ENCODE results near the gene TENM4.
"Not testable (repeated sequence)": the region's sequence is repeated elsewhere in the genome, so short reads cannot be mapped to it uniquely, and the experiment has no call there.

TENM4 gene

GRCh38 chr11:78646564-78647185 lies 794.2 kb downstream of the TENM4 start:
- DNase-seq: peak; percentile 44

GRCh38 chr11:78645226-78646202 lies 795.3 kb downstream of the TENM4 start:
- DNase-seq: peak; percentile 56

- DNase-seq: no peak
Measured at GRCh38 chr11:78643676-78644056, 797.2 kb downstream of the TENM4 start.

- no peak for DNase-seq
Measured at GRCh38 chr11:78642979-78643675, 797.7 kb downstream of the TENM4 start.

- DNase-seq: no peak
Measured at GRCh38 chr11:78641541-78641940, 799.3 kb downstream of the TENM4 start.

- no peak for DNase-seq
Measured at GRCh38 chr11:78638704-78639380, 802.0 kb downstream of the TENM4 start.

GRCh38 chr11:78637527-78637926 lies 803.3 kb downstream of the TENM4 start:
- not testable (repeated sequence) for DNase-seq

GRCh38 chr11:78635814-78636506 lies 804.9 kb downstream of the TENM4 start:
- no peak for DNase-seq

- no peak for DNase-seq
Measured at GRCh38 chr11:78633516-78634310, 807.1 kb downstream of the TENM4 start.

- DNase-seq: no peak
Measured at GRCh38 chr11:78630561-78631303, 810.1 kb downstream of the TENM4 start.

- DNase-seq: no peak
Measured at GRCh38 chr11:78630155-78630554, 810.7 kb downstream of the TENM4 start.

GRCh38 chr11:78622666-78623065 lies 818.2 kb downstream of the TENM4 start:
- DNase-seq: no peak

GRCh38 chr11:78620159-78620558 lies 820.7 kb downstream of the TENM4 start:
- DNase-seq: no peak

- DNase-seq: no peak
Measured at GRCh38 chr11:78615724-78616123, 825.1 kb downstream of the TENM4 start.

- no peak for DNase-seq
Measured at GRCh38 chr11:78613378-78613813, 827.4 kb downstream of the TENM4 start.

GRCh38 chr11:78612721-78613377 lies 828.0 kb downstream of the TENM4 start:
- DNase-seq: no peak

- not testable (repeated sequence) for DNase-seq
Measured at GRCh38 chr11:78609321-78609720, 831.5 kb downstream of the TENM4 start.

- no peak for DNase-seq
Measured at GRCh38 chr11:78607696-78608095, 833.1 kb downstream of the TENM4 start.

- no peak for DNase-seq
Measured at GRCh38 chr11:78606667-78607066, 834.2 kb downstream of the TENM4 start.

- DNase-seq: no peak
Measured at GRCh38 chr11:78605296-78605695, 835.5 kb downstream of the TENM4 start.

All from stimulated activated CD4-positive, alpha-beta T cell treated with anti-CD3 and anti-CD28 coated beads, Interleukin-4, amount 100 ng/mL, for 1 hour (primary cell).